Vagina (tissue), 2 donors: ENCODE measurements around the gene PMEPA1. TPM values are rescaled to one million over a fixed set of nuclear protein-coding genes. Genes with fewer than 3 reads are reported as not detected.

Experiments
- DNase-seq, 2 donors: peaks; one replicate each; pipeline ENCODE4 v3.0.0-alpha.2; 2017; ENCODE audit errors: extremely low spot score in 2 of 2
- H3K27ac ChIP-seq: fragments of 200-600 bp; sonication (generic); one replicate; pipeline ENCODE4 v1.5.1; 2019
- H3K27me3 ChIP-seq: fragments of 200-600 bp; sonication (generic); one replicate; pipeline ENCODE4 v1.5.1; 2019
- H3K36me3 ChIP-seq, 2 donors: fragments of 200-600 bp; sonication (generic); one replicate each; pipeline ENCODE4 v1.5.1; 2017 to 2019
- H3K4me1 ChIP-seq: fragments of 200-600 bp; sonication (generic); one replicate; pipeline ENCODE4 v1.5.1; 2019
- H3K4me3 ChIP-seq, 2 donors: fragments of 200-600 bp; sonication (generic); 1 replicate in 1 of 2; 2 replicates in 1 of 2; pipeline ENCODE4 v1.5.1; 2016 to 2019
- H3K9me3 ChIP-seq: fragments of 200-600 bp; sonication (generic); one replicate; pipeline ENCODE4 v1.5.1; 2019
- CTCF ChIP-seq, 3 experiments: fragments of 450-650 bp in 2 of 3; fragments of 200-600 bp in 1 of 3; sonication (generic) in 1 of 3; IDR thresholded peaks; one replicate each; pipeline ENCODE4 v1.5.1; 2017 to 2019; ENCODE audit warnings: antibody characterized with exemption in 3 of 3, mild to moderate bottlenecking in 2 of 3, moderate library complexity in 2 of 3
- POLR2A ChIP-seq, 2 donors: fragments of 450-650 bp; IDR thresholded peaks; one replicate each; pipeline ENCODE4 v1.6.1; 2017; ENCODE audit warnings: antibody characterized with exemption in 2 of 2, mild to moderate bottlenecking in 2 of 2, moderate library complexity in 2 of 2
- POLR2AphosphoS5 ChIP-seq, 2 donors: sonication (generic); formaldehyde crosslinking; IDR thresholded peaks; one replicate each; pipeline ENCODE4 v1.9.0; 2017; ENCODE audit warnings: antibody characterized with exemption in 2 of 2, mild to moderate bottlenecking in 2 of 2, low read depth in 1 of 2; ENCODE audit not compliant: insufficient read depth in 1 of 2
- intact Hi-C: fragments of 100-400 bp; cut with DNase I; formaldehyde crosslinking; loops from one replicate; pipeline ENCODE4 v1.15.1; 2023
- total RNA-seq: library from RNA; depleted of rRNA; stranded (reverse); fragments of >200 nt; gene quantifications from one replicate; pipeline ENCODE4 v1.2.3, GENCODE V29; 2016

Gene PMEPA1
- total RNA-seq, 1 donor from 2014 or later: 11.3 TPM

DNA sequence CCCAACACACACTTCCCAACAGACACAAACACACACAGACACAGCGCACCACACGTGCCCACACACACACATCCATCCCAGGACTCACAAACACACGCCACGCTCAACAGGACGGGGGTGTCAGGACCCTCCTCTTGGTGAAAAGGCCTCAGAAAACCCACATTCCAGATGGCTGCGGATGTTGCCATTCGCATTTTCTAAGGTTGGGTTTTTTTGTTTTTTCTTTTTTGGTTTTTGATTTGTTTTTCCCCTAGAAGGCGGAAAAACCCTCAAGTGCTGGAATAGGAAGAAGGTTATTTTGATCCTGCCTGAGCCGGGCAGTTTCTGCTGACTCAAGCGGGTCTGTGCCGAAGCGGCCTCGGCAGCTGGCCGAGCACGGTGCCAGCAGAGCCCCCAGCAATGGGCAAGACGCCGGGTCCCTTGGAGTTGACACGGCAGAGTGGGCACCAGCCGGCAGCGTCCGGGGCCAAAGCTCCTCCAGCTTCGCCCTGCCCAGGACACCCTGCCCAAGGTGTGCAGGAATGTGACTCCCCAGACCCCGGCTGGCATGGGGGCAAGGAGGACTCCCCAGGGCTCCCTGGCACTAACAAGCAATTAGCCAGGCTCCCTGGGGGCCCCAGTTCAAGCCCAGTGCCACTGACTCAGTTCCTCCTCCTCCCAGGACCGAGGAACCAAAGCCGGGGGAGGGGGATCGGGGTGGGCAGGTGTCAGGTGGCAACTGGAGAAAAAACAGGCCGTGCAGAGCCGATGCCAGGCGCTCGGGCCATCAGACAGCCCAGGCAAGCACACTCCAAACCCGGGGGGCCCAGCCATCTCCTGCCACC, 48.7 kb downstream of the PMEPA1 start:
- H3K27ac ChIP-seq: peak overlapping the region; percentile 51
- no peak overlapping the region for H3K4me3 ChIP-seq
- DNase-seq: no peak
- H3K9me3 ChIP-seq: no peaks in the 10 kb centered on the region
- TF ChIP-seq CTCF (IDR thresholded peaks at IDR 0.05): no peak
- no peak for TF ChIP-seq POLR2A (IDR thresholded peaks at IDR 0.05)
- TF ChIP-seq POLR2AphosphoS5 (IDR thresholded peaks at IDR 0.05; ENCODE audit: insufficient read depth in 1 of 2, low read depth in 1 of 2): no peak
- no peaks in the 10 kb centered on the region for H3K36me3 ChIP-seq
- intact Hi-C loops: no loop called here
- peaks cover 66% of the 10 kb centered on the region for H3K4me1 ChIP-seq
- no peaks in the 10 kb centered on the region for H3K27me3 ChIP-seq

DNA sequence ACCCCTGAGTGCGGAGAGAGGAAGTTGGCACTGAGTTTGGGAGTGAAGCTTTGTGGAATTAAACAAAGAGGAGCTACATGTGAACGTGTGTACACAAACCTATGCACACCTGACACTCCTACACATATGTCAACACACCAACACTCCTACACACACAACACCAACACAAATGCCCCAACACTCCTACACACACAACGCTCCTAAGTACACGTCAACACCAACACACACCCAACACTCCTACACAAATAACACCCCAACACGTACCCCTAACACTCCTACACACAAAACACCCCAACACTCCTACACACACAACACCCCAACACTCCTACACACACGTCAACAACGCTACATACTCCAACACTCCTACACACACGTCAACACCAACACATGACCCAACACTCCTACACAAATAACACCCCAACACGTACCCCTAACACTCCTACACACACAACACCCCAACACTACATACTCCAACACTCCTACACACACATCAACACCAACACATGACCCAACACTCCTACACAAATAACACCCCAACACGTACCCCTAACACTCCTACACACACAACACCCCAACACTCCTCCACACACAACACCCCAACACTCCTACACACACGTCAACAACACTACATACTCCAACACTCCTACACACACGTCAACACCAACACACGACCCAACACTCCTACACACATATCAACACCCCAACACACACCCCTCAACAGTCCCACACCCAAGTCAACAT, 49.5 kb downstream of the PMEPA1 start:
- no peak for TF ChIP-seq CTCF (IDR thresholded peaks at IDR 0.05)
- TF ChIP-seq POLR2A (IDR thresholded peaks at IDR 0.05): no peak
- no peak for TF ChIP-seq POLR2AphosphoS5 (IDR thresholded peaks at IDR 0.05; ENCODE audit: insufficient read depth in 1 of 2, low read depth in 1 of 2)
- Histone ChIP-seq H3K27ac (peak overlapping the region; percentile 51), H3K4me1 (peaks cover 66% of the 10 kb centered on the region), H3K27me3 (no peaks in the 10 kb centered on the region), H3K9me3 (no peaks in the 10 kb centered on the region), H3K4me3 (no peak overlapping the region), H3K36me3 (no peaks in the 10 kb centered on the region)
- peak in 1 of 2 donors; percentile 77 for DNase-seq
- intact Hi-C loops: no loop called here

GRCh38 chr20:57659517-57660180, 50.2 kb downstream of the PMEPA1 start:
- DNase-seq: peak in 1 of 2 donors; percentile 69
- no peak for TF ChIP-seq CTCF (IDR thresholded peaks at IDR 0.05)
- no peak for TF ChIP-seq POLR2AphosphoS5 (IDR thresholded peaks at IDR 0.05; ENCODE audit: insufficient read depth in 1 of 2, low read depth in 1 of 2)
- TF ChIP-seq POLR2A (IDR thresholded peaks at IDR 0.05): no peak
- no peak overlapping the region for H3K4me3 ChIP-seq
- H3K27me3 ChIP-seq: no peaks in the 10 kb centered on the region
- no peak overlapping the region for H3K27ac ChIP-seq
- intact Hi-C loops: no loop called here
- no peaks in the 10 kb centered on the region for H3K36me3 ChIP-seq
- peaks cover 60% of the 10 kb centered on the region for H3K4me1 ChIP-seq
- no peaks in the 10 kb centered on the region for H3K9me3 ChIP-seq

GRCh38 chr20:57658833-57659516, 50.8 kb downstream of the PMEPA1 start:
- H3K4me1 ChIP-seq: peaks cover 54% of the 10 kb centered on the region
- DNase-seq: peak in 1 of 2 donors; percentile 83
- H3K4me3 ChIP-seq: no peak overlapping the region
- TF ChIP-seq CTCF (IDR thresholded peaks at IDR 0.05) (no peak), POLR2AphosphoS5 (IDR thresholded peaks at IDR 0.05; ENCODE audit: insufficient read depth in 1 of 2, low read depth in 1 of 2) (no peak), POLR2A (IDR thresholded peaks at IDR 0.05) (no peak)
- H3K36me3 ChIP-seq: no peaks in the 10 kb centered on the region
- H3K9me3 ChIP-seq: no peaks in the 10 kb centered on the region
- H3K27ac ChIP-seq: no peak overlapping the region
- H3K27me3 ChIP-seq: no peaks in the 10 kb centered on the region
- intact Hi-C loops: no loop called here
